Endothelial cell of umbilical vein (primary cell): ENCODE results near the gene HGFAC. TPM values are rescaled to one million over a fixed set of nuclear protein-coding genes. Genes with fewer than 3 reads are reported as not detected.

Experiments used
- BruUV-seq: library from RNA; stranded (reverse); fragments of 400-500 nt; replicated peaks from 2 replicates; lab custom pipeline; 2021; lab: Mats Ljungman, UMichigan
- CTCF ChIA-PET: fragments of 300-600, 350-600 bp; sonication (Branson Sonifier 250); formaldehyde crosslinking; loops from one replicate; lab custom pipeline; 2021; ENCODE audit warnings: antibody characterized with exemption, inconsistent platforms; lab: Charles Lee
- POLR2A ChIA-PET: fragments of 300-600, 350-600 bp; sonication (Branson Sonifier 250); formaldehyde crosslinking; loops from one replicate; lab custom pipeline; 2021; ENCODE audit warnings: antibody characterized with exemption, inconsistent platforms; lab: Charles Lee
- DNase-seq: peaks from one replicate; pipeline ENCODE4 v3.0.0-alpha.2; 2011; ENCODE audit warnings: low read depth, low spot score
- FAIRE-seq: peaks from 2 replicates; lab custom pipeline; 2011; peaks lifted over from hg19 to GRCh38; lab: Jason Lieb, UNC
- H2AFZ ChIP-seq: 2 replicates; pipeline ENCODE4 v1.6.0; 2012; ENCODE audit warnings: low read depth, low read length, control low read depth, inconsistent platforms
- H3K27ac ChIP-seq: 2 replicates; pipeline ENCODE4 v1.5.1; 2011; ENCODE audit warnings: low read depth, mild to moderate bottlenecking, control low read depth, low read length, moderate library complexity; ENCODE audit not compliant: insufficient read depth
- H3K27me3 ChIP-seq, 2 experiments: 2 replicates each; pipeline versions ENCODE4 v1.6.0 to v1.6.1; 2011; ENCODE audit warnings: low read length in 2 of 2, mixed read lengths in 1 of 2; ENCODE audit not compliant: control insufficient read depth in 2 of 2, insufficient read depth in 2 of 2
- H3K36me3 ChIP-seq, 2 experiments: 2 replicates in 1 of 2; 3 replicates in 1 of 2; pipeline ENCODE4 v1.5.1; 2011; ENCODE audit warnings: low read length in 2 of 2, mild to moderate bottlenecking in 1 of 2, moderate library complexity in 1 of 2; ENCODE audit not compliant: control insufficient read depth in 2 of 2, insufficient read depth in 2 of 2; ENCODE audit errors: extremely low read depth in 1 of 2
- H3K4me1 ChIP-seq: 3 replicates; pipeline ENCODE4 v1.5.1; 2011; ENCODE audit warnings: mild to moderate bottlenecking, low read length; ENCODE audit not compliant: control insufficient read depth, insufficient read depth; ENCODE audit errors: extremely low read depth
- H3K4me2 ChIP-seq: 2 replicates; pipeline ENCODE4 v1.6.1; 2011; ENCODE audit warnings: low read length, control low read depth, mixed read lengths; ENCODE audit not compliant: insufficient read depth
- H3K4me3 ChIP-seq, 3 experiments: fragments of 200-600 bp in 1 of 3; sonication (generic), shearing (Covaris generic) in 1 of 3; replicated peaks in 1 of 3; 2 replicates each; pipeline ENCODE4 v1.5.1; 2011 to 2016; ENCODE audit warnings: control low read depth in 3 of 3, low read length in 3 of 3, mild to moderate bottlenecking in 2 of 3, inconsistent platforms in 1 of 3, low read depth in 1 of 3, moderate library complexity in 1 of 3; ENCODE audit not compliant: insufficient read depth in 1 of 3
- H3K79me2 ChIP-seq: 2 replicates; pipeline ENCODE4 v1.6.0; 2012; ENCODE audit warnings: low read length, inconsistent platforms; ENCODE audit not compliant: control insufficient read depth, insufficient read depth
- H3K9ac ChIP-seq: replicated peaks from 2 replicates; pipeline ENCODE3; 2011; ENCODE audit warnings: low read length, control low read depth; ENCODE audit not compliant: insufficient read depth; ENCODE audit errors: extremely low read depth
- H3K9me1 ChIP-seq: replicated peaks from 3 replicates; pipeline ENCODE4 v1.6.0; 2011; ENCODE audit warnings: mild to moderate bottlenecking, low read length; ENCODE audit not compliant: control insufficient read depth, insufficient read depth; ENCODE audit errors: extremely low read depth
- H3K9me3 ChIP-seq: replicated peaks from 2 replicates; pipeline ENCODE4 v1.5.1; 2012; ENCODE audit warnings: low read length, inconsistent platforms; ENCODE audit not compliant: control insufficient read depth, insufficient read depth
- H4K20me1 ChIP-seq: replicated peaks from 2 replicates; pipeline ENCODE3; 2011; ENCODE audit warnings: mild to moderate bottlenecking, low read length; ENCODE audit not compliant: control insufficient read depth, insufficient read depth; ENCODE audit errors: extremely low read depth
- EZH2 ChIP-seq: IDR thresholded peaks from 2 replicates; pipeline ENCODE4 v1.6.1; 2012; ENCODE audit warnings: borderline replicate concordance, low read depth, mild to moderate bottlenecking, moderate library complexity, low read length, inconsistent platforms; ENCODE audit not compliant: severe bottlenecking
- GATA2 ChIP-seq: IDR thresholded peaks from 2 replicates; pipeline ENCODE4 v1.7.0; 2011; ENCODE audit warnings: low read depth, mild to moderate bottlenecking, moderate library complexity, mixed read lengths, low read length; ENCODE audit not compliant: insufficient read length, insufficient read depth
- JUN ChIP-seq: IDR thresholded peaks from 2 replicates; pipeline ENCODE4 v1.6.1; 2011; ENCODE audit warnings: borderline replicate concordance, low read depth; ENCODE audit not compliant: insufficient read length, insufficient read depth
- MYC ChIP-seq: IDR thresholded peaks from one replicate; pipeline ENCODE4 v1.6.1; 2011; ENCODE audit warnings: mild to moderate bottlenecking, low read depth, low read length
- POLR2A ChIP-seq: IDR thresholded peaks from 2 replicates; pipeline ENCODE4 v1.6.1; 2012; ENCODE audit warnings: low read depth, mild to moderate bottlenecking, control low read depth, low read length
- POLR2AphosphoS5 ChIP-seq: IDR thresholded peaks from 2 replicates; pipeline ENCODE4 v1.6.1; 2012; ENCODE audit warnings: low read depth, mild to moderate bottlenecking, control low read depth, low read length, moderate library complexity; ENCODE audit not compliant: insufficient read depth
- dilution Hi-C: fragments of 300-500 bp; cut with MboI; formaldehyde crosslinking; loops from one replicate; pipeline ENCODE4 v1.15.0; 2019; ENCODE audit warnings: low sequenced_read_pairs; ENCODE audit not compliant: extremely low pct_ligation_motif_present
- intact Hi-C: fragments of 100-400 bp; cut with micrococcal nuclease; formaldehyde crosslinking; loops from one replicate; pipeline ENCODE4 v1.10.0; 2022
- polyA plus RNA-seq, 4 experiments: library from polyadenylated mRNA; depleted of rRNA in 3 of 4; stranded (reverse) in 3 of 4; unstranded in 1 of 4; fragments of >200 nt; gene quantifications; 2 replicates each; pipeline versions ENCODE4 v1.2.1 to v1.2.3, GENCODE V29; 2011 to 2012; ENCODE audit warnings: missing spikeins in 1 of 4
- total RNA-seq: library from RNA; stranded (reverse); gene quantifications from 2 replicates; pipeline ENCODE4 v1.2.3, GENCODE V29; 2021
- TF ChIP-seq, protein P1 (sequence below): IDR thresholded peaks from 2 replicates; pipeline ENCODE4 v1.6.1; 2011; ENCODE audit not compliant: insufficient read depth, insufficient read length

HGFAC gene
- total and polyA plus RNA-seq, 2 donors (not counting 3 experiments of a cell fraction or from before 2014, with no cell fraction given), result 0.36 to 0.49 TPM

DNA sequence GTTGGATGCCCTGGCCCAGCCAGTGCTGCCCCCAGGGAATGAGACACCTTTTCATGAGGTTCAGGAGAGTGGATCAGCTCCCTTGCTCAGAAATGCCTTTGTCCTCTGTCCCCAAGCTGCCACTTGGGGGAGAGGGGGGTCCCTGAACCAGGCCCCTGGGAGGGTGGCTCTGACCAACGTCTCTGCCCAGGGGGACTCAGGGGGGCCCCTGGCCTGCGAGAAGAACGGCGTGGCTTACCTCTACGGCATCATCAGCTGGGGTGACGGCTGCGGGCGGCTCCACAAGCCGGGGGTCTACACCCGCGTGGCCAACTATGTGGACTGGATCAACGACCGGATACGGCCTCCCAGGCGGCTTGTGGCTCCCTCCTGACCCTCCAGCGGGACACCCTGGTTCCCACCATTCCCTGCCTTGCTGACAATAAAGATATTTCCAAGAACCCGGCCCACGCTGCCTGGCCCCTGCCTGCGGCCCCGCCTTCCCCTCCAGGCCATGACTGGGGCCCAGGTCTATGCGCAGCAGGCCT, 7.3 kb downstream of the HGFAC start:
- H3K4me1 ChIP-seq, result peaks cover 4% of the 10 kb centered on the region
- no peaks in the 10 kb centered on the region for H3K9me3 ChIP-seq
- H3K9ac ChIP-seq, result no peak overlapping the region
- no peak for DNase-seq
- peaks cover 0 to 2% of the 10 kb centered on the region in 2 experiments for H3K27me3 ChIP-seq
- H3K4me2 ChIP-seq, result no peak overlapping the region
- FAIRE-seq, result no peak
- H2AFZ ChIP-seq, result no peak overlapping the region
- H3K27ac ChIP-seq, result no peak overlapping the region
- H3K79me2 ChIP-seq, result no peaks in the 10 kb centered on the region
- ChIA-PET POLR2A (no interaction called here), CTCF (interaction anchor here (1.2 kb wide), 1 partner anchor 256 kb away, joined by 4 read pairs; no protein-coding TSS in a partner anchor)
- TF ChIP-seq POLR2A (no peak), EZH2 (no peak), POLR2AphosphoS5 (no peak), JUN (no peak), GATA2 (no peak), MYC (no peak)
- TF ChIP-seq, protein P1, sequence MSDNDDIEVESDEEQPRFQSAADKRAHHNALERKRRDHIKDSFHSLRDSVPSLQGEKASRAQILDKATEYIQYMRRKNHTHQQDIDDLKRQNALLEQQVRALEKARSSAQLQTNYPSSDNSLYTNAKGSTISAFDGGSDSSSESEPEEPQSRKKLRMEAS, result no peak
- H4K20me1 ChIP-seq, result no peaks in the 10 kb centered on the region
- H3K9me1 ChIP-seq, result no peaks in the 10 kb centered on the region
- intact Hi-C loops, result no loop called here
- dilution Hi-C loops, result no loop called here
- no peak overlapping the region for H3K4me3 ChIP-seq
- H3K36me3 ChIP-seq, result no peaks in the 10 kb centered on the region
- no TSS peak for BruUV-seq
